SK-N-SH (cell line): ENCODE results near the gene CARD6.

ENCODE experiments used
- EP300 ChIP-seq, 2 experiments: IDR thresholded peaks; 2 replicates each; pipeline versions ENCODE4 v1.4.0 to v1.6.1; 2012; ENCODE audit warnings: borderline replicate concordance in 1 of 2, low read depth in 1 of 2, low read length in 1 of 2
- EZH2phosphoT487 ChIP-seq: fragments of 200-600 bp; sonication (generic); IDR thresholded peaks from 2 replicates; pipeline ENCODE4 v1.6.1; 2017; ENCODE audit warnings: low read depth, mixed run types, mild to moderate bottlenecking, antibody characterized with exemption, moderate library complexity, borderline replicate concordance
- JUND ChIP-seq: IDR thresholded peaks from 2 replicates; pipeline ENCODE4 v1.4.0; 2012
- POLR2AphosphoS5 ChIP-seq: IDR thresholded peaks from 2 replicates; pipeline ENCODE4 v1.6.1; 2012; ENCODE audit warnings: low read depth, low read length
- RAD21 ChIP-seq: IDR thresholded peaks from 2 replicates; pipeline ENCODE4 v1.6.1; 2012; ENCODE audit warnings: mild to moderate bottlenecking, low read length
- SIN3A ChIP-seq: IDR thresholded peaks from 2 replicates; pipeline ENCODE4 v1.6.1; 2012; ENCODE audit warnings: low read depth, mild to moderate bottlenecking, low read length, moderate library complexity, borderline replicate concordance
- TF ChIP-seq, protein P1 (sequence below): fragments of 200-600 bp; sonication (generic); IDR thresholded peaks from 2 replicates; pipeline ENCODE4 v1.6.1; 2017; ENCODE audit warnings: antibody characterized with exemption, mild to moderate bottlenecking, moderate library complexity
- TF ChIP-seq, protein P2 (sequence below): IDR thresholded peaks from 2 replicates; pipeline ENCODE4 v1.4.0; 2012; ENCODE audit warnings: low read depth
- TF ChIP-seq, protein P3 (sequence below): IDR thresholded peaks from 2 replicates; pipeline ENCODE4 v1.6.1; 2012; ENCODE audit warnings: mild to moderate bottlenecking, low read depth, low read length, moderate library complexity
- TF ChIP-seq, protein P4 (sequence below): fragments of 150-350 bp; IDR thresholded peaks from 2 replicates; pipeline ENCODE4 v1.6.1; 2017; ENCODE audit warnings: antibody characterized with exemption, low read length, low read depth, borderline replicate concordance

DNA sequence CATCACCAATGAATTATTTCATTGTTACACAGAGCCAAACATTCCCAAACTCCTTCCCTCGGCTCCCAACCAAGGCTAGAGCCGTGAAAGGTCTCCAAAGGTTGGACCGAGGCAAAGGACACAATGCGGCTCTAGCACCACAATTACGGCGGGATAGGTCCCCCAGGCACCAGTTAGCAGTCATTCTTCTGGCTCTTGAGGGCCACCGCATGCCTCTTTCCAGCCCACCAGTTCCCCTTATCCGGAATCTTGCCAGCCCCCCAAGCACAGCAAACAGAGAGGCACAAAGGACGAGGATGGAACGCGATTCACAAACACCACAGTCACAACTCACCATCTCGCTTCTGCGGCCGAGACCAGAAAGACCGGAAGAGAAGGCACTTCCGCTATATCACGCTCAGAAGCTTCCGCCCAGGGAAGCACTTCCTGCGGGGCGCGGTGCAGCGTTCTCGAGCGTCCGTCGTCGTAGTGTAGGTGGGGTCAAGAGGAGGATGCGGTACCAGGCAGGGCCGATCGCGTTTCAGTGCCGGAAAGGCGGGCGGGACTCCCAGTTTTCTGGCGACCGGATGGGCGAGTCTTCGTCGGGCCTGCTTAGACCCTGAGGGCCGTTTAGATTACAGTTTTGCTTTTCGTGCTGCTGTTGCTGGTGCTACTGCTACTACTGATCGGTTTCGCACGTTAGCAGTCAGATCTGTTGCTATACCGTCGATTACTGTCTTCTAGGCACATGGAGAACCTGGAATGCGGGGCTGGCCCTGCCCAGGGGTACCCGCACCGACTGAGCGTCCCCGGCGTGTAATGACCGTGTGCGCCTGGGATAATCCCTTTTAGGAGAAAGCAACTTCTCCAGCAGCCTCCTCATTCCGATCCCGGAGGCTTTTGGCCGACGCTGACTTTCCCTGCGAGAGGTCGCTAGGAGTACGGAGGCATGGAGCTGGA, 6.0 kb upstream of the CARD6 start, which contains the start of gene RPL37:
- TF ChIP-seq EZH2phosphoT487 (no peak), JUND (no peak), POLR2AphosphoS5 (peak; percentile 100), SIN3A (peak; percentile 86), RAD21 (no peak), EP300 (IDR thresholded peaks at IDR 0.05; ENCODE audit: borderline replicate concordance in 1 of 2, low read depth in 1 of 2, low read length in 1 of 2) (peak in 1 of 2 experiments; percentile 48; a peak in 1 of 4 replicates)
- TF ChIP-seq, protein P1, sequence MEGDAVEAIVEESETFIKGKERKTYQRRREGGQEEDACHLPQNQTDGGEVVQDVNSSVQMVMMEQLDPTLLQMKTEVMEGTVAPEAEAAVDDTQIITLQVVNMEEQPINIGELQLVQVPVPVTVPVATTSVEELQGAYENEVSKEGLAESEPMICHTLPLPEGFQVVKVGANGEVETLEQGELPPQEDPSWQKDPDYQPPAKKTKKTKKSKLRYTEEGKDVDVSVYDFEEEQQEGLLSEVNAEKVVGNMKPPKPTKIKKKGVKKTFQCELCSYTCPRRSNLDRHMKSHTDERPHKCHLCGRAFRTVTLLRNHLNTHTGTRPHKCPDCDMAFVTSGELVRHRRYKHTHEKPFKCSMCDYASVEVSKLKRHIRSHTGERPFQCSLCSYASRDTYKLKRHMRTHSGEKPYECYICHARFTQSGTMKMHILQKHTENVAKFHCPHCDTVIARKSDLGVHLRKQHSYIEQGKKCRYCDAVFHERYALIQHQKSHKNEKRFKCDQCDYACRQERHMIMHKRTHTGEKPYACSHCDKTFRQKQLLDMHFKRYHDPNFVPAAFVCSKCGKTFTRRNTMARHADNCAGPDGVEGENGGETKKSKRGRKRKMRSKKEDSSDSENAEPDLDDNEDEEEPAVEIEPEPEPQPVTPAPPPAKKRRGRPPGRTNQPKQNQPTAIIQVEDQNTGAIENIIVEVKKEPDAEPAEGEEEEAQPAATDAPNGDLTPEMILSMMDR = no peak
- TF ChIP-seq, protein P2, sequence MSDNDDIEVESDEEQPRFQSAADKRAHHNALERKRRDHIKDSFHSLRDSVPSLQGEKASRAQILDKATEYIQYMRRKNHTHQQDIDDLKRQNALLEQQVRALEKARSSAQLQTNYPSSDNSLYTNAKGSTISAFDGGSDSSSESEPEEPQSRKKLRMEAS = peak; percentile 96
- TF ChIP-seq, protein P3, sequence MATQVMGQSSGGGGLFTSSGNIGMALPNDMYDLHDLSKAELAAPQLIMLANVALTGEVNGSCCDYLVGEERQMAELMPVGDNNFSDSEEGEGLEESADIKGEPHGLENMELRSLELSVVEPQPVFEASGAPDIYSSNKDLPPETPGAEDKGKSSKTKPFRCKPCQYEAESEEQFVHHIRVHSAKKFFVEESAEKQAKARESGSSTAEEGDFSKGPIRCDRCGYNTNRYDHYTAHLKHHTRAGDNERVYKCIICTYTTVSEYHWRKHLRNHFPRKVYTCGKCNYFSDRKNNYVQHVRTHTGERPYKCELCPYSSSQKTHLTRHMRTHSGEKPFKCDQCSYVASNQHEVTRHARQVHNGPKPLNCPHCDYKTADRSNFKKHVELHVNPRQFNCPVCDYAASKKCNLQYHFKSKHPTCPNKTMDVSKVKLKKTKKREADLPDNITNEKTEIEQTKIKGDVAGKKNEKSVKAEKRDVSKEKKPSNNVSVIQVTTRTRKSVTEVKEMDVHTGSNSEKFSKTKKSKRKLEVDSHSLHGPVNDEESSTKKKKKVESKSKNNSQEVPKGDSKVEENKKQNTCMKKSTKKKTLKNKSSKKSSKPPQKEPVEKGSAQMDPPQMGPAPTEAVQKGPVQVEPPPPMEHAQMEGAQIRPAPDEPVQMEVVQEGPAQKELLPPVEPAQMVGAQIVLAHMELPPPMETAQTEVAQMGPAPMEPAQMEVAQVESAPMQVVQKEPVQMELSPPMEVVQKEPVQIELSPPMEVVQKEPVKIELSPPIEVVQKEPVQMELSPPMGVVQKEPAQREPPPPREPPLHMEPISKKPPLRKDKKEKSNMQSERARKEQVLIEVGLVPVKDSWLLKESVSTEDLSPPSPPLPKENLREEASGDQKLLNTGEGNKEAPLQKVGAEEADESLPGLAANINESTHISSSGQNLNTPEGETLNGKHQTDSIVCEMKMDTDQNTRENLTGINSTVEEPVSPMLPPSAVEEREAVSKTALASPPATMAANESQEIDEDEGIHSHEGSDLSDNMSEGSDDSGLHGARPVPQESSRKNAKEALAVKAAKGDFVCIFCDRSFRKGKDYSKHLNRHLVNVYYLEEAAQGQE = no peak
- TF ChIP-seq, protein P4, sequence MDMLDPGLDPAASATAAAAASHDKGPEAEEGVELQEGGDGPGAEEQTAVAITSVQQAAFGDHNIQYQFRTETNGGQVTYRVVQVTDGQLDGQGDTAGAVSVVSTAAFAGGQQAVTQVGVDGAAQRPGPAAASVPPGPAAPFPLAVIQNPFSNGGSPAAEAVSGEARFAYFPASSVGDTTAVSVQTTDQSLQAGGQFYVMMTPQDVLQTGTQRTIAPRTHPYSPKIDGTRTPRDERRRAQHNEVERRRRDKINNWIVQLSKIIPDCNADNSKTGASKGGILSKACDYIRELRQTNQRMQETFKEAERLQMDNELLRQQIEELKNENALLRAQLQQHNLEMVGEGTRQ = no peak
